GM23338 (cell line): Measurements from ENCODE around the gene CROCC2.

Experiments used
- CREB1 ChIP-seq: fragments of 250-450 bp; sonication (Bioruptor Pico); IDR thresholded peaks from 2 replicates; pipeline ENCODE4 v1.5.0; 2020; ENCODE audit warnings: low read depth, mild to moderate bottlenecking, moderate library complexity
- ETS1 ChIP-seq: IDR thresholded peaks from 2 replicates; pipeline ENCODE4 v1.6.1; 2016; ENCODE audit warnings: antibody characterized with exemption
- EZH2 ChIP-seq: fragments of 200-600 bp; sonication (generic); IDR thresholded peaks from one replicate; pipeline ENCODE4 v1.8.0; 2017; ENCODE audit warnings: antibody characterized with exemption, mild to moderate bottlenecking, low read depth; ENCODE audit not compliant: unreplicated experiment
- EZH2phosphoT487 ChIP-seq: fragments of 200-600 bp; sonication (generic); IDR thresholded peaks from one replicate; pipeline ENCODE4 v1.8.1; 2018; ENCODE audit warnings: antibody characterized with exemption; ENCODE audit not compliant: unreplicated experiment
- POLR2AphosphoS5 ChIP-seq: IDR thresholded peaks from 2 replicates; pipeline ENCODE4 v1.6.1; 2016; ENCODE audit warnings: antibody characterized with exemption, low read depth
- TF ChIP-seq, protein P1 (sequence below), 2 experiments: fragments of 200-600 bp in 1 of 2; sonication (generic) in 1 of 2; conservative IDR thresholded peaks; 2 replicates each; pipeline versions ENCODE4 v1.5.1 to v1.6.1; 2016 to 2017; ENCODE audit warnings: antibody characterized with exemption in 2 of 2, low read depth in 2 of 2, mild to moderate bottlenecking in 2 of 2, moderate library complexity in 1 of 2
- TF ChIP-seq, protein P2 (sequence below): IDR thresholded peaks from one replicate; pipeline ENCODE4 v1.6.1; 2018; ENCODE audit warnings: antibody characterized with exemption; ENCODE audit not compliant: unreplicated experiment

GRCh38 chr2:240909216-240909974 lies 3.3 kb downstream of the CROCC2 start:
- TF ChIP-seq EZH2phosphoT487 (no peak), EZH2 (no peak), POLR2AphosphoS5 (no peak), CREB1 (CRISPR knock-in tag) (no peak), ETS1 (no peak)
- TF ChIP-seq, protein P1, sequence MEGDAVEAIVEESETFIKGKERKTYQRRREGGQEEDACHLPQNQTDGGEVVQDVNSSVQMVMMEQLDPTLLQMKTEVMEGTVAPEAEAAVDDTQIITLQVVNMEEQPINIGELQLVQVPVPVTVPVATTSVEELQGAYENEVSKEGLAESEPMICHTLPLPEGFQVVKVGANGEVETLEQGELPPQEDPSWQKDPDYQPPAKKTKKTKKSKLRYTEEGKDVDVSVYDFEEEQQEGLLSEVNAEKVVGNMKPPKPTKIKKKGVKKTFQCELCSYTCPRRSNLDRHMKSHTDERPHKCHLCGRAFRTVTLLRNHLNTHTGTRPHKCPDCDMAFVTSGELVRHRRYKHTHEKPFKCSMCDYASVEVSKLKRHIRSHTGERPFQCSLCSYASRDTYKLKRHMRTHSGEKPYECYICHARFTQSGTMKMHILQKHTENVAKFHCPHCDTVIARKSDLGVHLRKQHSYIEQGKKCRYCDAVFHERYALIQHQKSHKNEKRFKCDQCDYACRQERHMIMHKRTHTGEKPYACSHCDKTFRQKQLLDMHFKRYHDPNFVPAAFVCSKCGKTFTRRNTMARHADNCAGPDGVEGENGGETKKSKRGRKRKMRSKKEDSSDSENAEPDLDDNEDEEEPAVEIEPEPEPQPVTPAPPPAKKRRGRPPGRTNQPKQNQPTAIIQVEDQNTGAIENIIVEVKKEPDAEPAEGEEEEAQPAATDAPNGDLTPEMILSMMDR (conservative IDR thresholded peaks at IDR 0.05; ENCODE audit: low read depth in 2 of 2) = no peak
- TF ChIP-seq, protein P2, sequence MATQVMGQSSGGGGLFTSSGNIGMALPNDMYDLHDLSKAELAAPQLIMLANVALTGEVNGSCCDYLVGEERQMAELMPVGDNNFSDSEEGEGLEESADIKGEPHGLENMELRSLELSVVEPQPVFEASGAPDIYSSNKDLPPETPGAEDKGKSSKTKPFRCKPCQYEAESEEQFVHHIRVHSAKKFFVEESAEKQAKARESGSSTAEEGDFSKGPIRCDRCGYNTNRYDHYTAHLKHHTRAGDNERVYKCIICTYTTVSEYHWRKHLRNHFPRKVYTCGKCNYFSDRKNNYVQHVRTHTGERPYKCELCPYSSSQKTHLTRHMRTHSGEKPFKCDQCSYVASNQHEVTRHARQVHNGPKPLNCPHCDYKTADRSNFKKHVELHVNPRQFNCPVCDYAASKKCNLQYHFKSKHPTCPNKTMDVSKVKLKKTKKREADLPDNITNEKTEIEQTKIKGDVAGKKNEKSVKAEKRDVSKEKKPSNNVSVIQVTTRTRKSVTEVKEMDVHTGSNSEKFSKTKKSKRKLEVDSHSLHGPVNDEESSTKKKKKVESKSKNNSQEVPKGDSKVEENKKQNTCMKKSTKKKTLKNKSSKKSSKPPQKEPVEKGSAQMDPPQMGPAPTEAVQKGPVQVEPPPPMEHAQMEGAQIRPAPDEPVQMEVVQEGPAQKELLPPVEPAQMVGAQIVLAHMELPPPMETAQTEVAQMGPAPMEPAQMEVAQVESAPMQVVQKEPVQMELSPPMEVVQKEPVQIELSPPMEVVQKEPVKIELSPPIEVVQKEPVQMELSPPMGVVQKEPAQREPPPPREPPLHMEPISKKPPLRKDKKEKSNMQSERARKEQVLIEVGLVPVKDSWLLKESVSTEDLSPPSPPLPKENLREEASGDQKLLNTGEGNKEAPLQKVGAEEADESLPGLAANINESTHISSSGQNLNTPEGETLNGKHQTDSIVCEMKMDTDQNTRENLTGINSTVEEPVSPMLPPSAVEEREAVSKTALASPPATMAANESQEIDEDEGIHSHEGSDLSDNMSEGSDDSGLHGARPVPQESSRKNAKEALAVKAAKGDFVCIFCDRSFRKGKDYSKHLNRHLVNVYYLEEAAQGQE = no peak
